Measurements from ENCODE around the gene CTAGE9.

CTAGE9 gene

DNA sequence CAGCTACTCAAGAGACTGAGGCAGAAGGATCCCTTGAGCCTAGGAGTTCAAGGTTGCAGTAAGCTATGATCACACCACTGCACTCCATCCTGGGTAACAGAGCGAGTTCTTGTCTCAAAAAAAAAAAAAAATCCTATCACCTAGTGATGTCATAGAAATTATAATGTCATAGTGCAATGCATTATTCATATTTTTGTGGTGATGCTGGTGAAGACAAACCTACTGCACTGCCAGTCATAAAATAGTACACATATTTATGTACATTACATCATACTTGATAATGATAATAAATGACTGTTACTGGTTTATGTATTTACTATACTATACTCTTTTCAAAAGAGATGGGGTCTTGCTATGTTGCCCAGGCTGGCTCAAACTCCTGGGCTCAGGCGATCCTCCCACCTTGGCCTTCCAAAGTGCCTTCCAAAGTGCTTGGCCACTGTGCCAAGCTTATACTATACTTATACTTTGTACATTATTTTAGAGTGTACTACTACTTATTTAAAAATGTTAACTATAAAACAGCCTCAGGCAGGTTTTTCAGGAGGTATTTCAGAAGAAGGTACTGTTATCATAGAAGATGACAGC is 47.1 kb downstream of the CTAGE9 start:
- DNase-seq, result no peak

DNA sequence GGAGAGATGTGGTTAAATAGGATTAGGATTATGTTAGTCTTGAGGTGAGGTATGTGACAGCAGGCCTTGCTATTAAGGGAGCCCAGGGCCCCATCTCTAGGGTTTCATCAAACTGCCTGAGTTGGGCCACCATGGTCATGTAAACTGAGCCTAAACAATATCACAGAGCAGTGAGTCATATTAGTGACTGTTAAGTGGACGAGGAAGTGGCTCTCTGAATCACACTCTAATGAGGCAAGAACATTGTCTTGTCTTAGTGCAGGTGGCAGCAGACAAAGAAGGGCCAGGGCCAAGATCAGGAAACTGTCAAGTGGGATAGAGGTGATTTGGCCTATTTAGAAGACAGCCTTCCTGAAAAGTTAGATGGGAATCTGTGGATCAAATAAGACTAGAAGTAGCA is 50.6 kb downstream of the CTAGE9 start:
- DNase-seq, result no peak

Measured in NCI-H187 (cell line).